HEK293 (cell line): ENCODE measurements around the gene C9orf78.

ENCODE experiments used
- BCL11B ChIP-seq: fragments of 450-650 bp; formaldehyde crosslinking; IDR thresholded peaks from 2 replicates; pipeline ENCODE4 v1.5.1; 2016; ENCODE audit warnings: low read depth, missing biosample characterization, missing genetic modification characterization
- GFI1B ChIP-seq: fragments of 450-650 bp; formaldehyde crosslinking; IDR thresholded peaks from 2 replicates; pipeline ENCODE4 v1.5.1; 2016; ENCODE audit warnings: missing biosample characterization, missing genetic modification characterization
- HOXC10 ChIP-seq: sonication (generic); formaldehyde crosslinking; IDR thresholded peaks from 2 replicates; pipeline ENCODE4 v1.8.1; 2023; ENCODE audit warnings: mild to moderate bottlenecking, missing genetic modification reagents
- MZF1 ChIP-seq: fragments of 450-650 bp; formaldehyde crosslinking; IDR thresholded peaks from 2 replicates; pipeline ENCODE4 v1.5.1; 2017; ENCODE audit warnings: missing biosample characterization, missing genetic modification characterization, borderline replicate concordance
- OVOL3 ChIP-seq: fragments of 450-650 bp; formaldehyde crosslinking; IDR thresholded peaks from 2 replicates; pipeline ENCODE4 v1.5.1; 2016; ENCODE audit warnings: missing biosample characterization, missing genetic modification characterization
- SCRT2 ChIP-seq: fragments of 450-650 bp; formaldehyde crosslinking; IDR thresholded peaks from 2 replicates; pipeline ENCODE4 v1.5.1; 2016; ENCODE audit warnings: missing biosample characterization, missing genetic modification characterization
- YY2 ChIP-seq: fragments of 450-650 bp; formaldehyde crosslinking; IDR thresholded peaks from 2 replicates; pipeline ENCODE4 v1.5.1; 2016; ENCODE audit warnings: missing biosample characterization, missing genetic modification characterization
- ZBTB1 ChIP-seq: fragments of 450-650 bp; formaldehyde crosslinking; IDR thresholded peaks from 2 replicates; pipeline ENCODE4 v1.5.1; 2016; ENCODE audit warnings: missing biosample characterization, missing genetic modification characterization
- ZBTB7A ChIP-seq: fragments of 450-650 bp; formaldehyde crosslinking; IDR thresholded peaks from 2 replicates; pipeline ENCODE4 v1.5.1; 2016; ENCODE audit warnings: low read depth, missing biosample characterization, missing genetic modification characterization
- ZBTB8A ChIP-seq: fragments of 450-650 bp; formaldehyde crosslinking; IDR thresholded peaks from 2 replicates; pipeline ENCODE4 v1.5.1; 2016; ENCODE audit warnings: missing biosample characterization, missing genetic modification characterization
- ZFHX2 ChIP-seq: fragments of 450-650 bp; formaldehyde crosslinking; conservative IDR thresholded peaks from 2 replicates; pipeline ENCODE4 v1.5.1; 2016; ENCODE audit warnings: missing biosample characterization, missing genetic modification characterization
- ZFP3 ChIP-seq: fragments of 450-650 bp; formaldehyde crosslinking; IDR thresholded peaks from 2 replicates; pipeline ENCODE4 v1.5.1; 2016; ENCODE audit warnings: low read depth, missing biosample characterization, missing genetic modification characterization
- ZNF202 ChIP-seq: fragments of 450-650 bp; formaldehyde crosslinking; IDR thresholded peaks from 2 replicates; pipeline ENCODE4 v1.5.1; 2016; ENCODE audit warnings: missing biosample characterization, missing genetic modification characterization, borderline replicate concordance
- ZNF221 ChIP-seq: fragments of 450-650 bp; formaldehyde crosslinking; IDR thresholded peaks from 2 replicates; pipeline ENCODE4 v1.5.1; 2017; ENCODE audit warnings: missing biosample characterization, missing genetic modification characterization, borderline replicate concordance
- ZNF223 ChIP-seq: fragments of 450-650 bp; formaldehyde crosslinking; IDR thresholded peaks from 2 replicates; pipeline ENCODE4 v1.5.1; 2016; ENCODE audit warnings: missing biosample characterization, missing genetic modification characterization
- ZNF311 ChIP-seq: fragments of 450-650 bp; formaldehyde crosslinking; IDR thresholded peaks from 2 replicates; pipeline ENCODE4 v1.5.1; 2017; ENCODE audit warnings: missing biosample characterization, missing genetic modification characterization, borderline replicate concordance
- ZNF391 ChIP-seq: fragments of 450-650 bp; formaldehyde crosslinking; IDR thresholded peaks from 2 replicates; pipeline ENCODE4 v1.5.1; 2016; ENCODE audit warnings: low read depth, missing biosample characterization, missing genetic modification characterization, borderline replicate concordance
- ZNF416 ChIP-seq: fragments of 450-650 bp; formaldehyde crosslinking; IDR thresholded peaks from 2 replicates; pipeline ENCODE4 v1.5.1; 2016; ENCODE audit warnings: missing biosample characterization, missing genetic modification characterization
- ZNF433 ChIP-seq: fragments of 450-650 bp; formaldehyde crosslinking; IDR thresholded peaks from 2 replicates; pipeline ENCODE4 v1.5.1; 2016; ENCODE audit warnings: missing biosample characterization, missing genetic modification characterization, low read depth
- ZNF48 ChIP-seq: fragments of 450-650 bp; formaldehyde crosslinking; IDR thresholded peaks from 2 replicates; pipeline ENCODE4 v1.5.1; 2016; ENCODE audit warnings: missing biosample characterization, missing genetic modification characterization
- ZNF513 ChIP-seq: fragments of 450-650 bp; IDR thresholded peaks from 2 replicates; pipeline ENCODE4 v1.5.1; 2018; ENCODE audit warnings: missing biosample characterization, missing genetic modification characterization
- ZNF514 ChIP-seq: fragments of 450-650 bp; formaldehyde crosslinking; IDR thresholded peaks from 2 replicates; pipeline ENCODE4 v1.5.1; 2016; ENCODE audit warnings: missing biosample characterization, missing genetic modification characterization
- ZNF521 ChIP-seq: fragments of 450-650 bp; formaldehyde crosslinking; IDR thresholded peaks from 2 replicates; pipeline ENCODE4 v1.5.1; 2017; ENCODE audit warnings: missing biosample characterization, mild to moderate bottlenecking, missing genetic modification characterization
- ZNF529 ChIP-seq: fragments of 450-650 bp; formaldehyde crosslinking; IDR thresholded peaks from 2 replicates; pipeline ENCODE4 v1.5.1; 2017; ENCODE audit warnings: missing genetic modification characterization, missing biosample characterization; ENCODE audit not compliant: insufficient replicate concordance
- ZNF549 ChIP-seq: fragments of 450-650 bp; IDR thresholded peaks from 2 replicates; pipeline ENCODE4 v1.5.1; 2018; ENCODE audit warnings: missing biosample characterization, missing genetic modification characterization, mild to moderate bottlenecking, inconsistent platforms, moderate library complexity
- ZNF558 ChIP-seq: fragments of 450-650 bp; formaldehyde crosslinking; IDR thresholded peaks from 2 replicates; pipeline ENCODE4 v1.5.1; 2016; ENCODE audit warnings: missing biosample characterization, missing genetic modification characterization
- ZNF571 ChIP-seq: fragments of 450-650 bp; formaldehyde crosslinking; IDR thresholded peaks from 2 replicates; pipeline ENCODE4 v1.5.0; 2017; ENCODE audit warnings: missing biosample characterization, missing genetic modification characterization
- ZNF585B ChIP-seq: fragments of 450-650 bp; formaldehyde crosslinking; IDR thresholded peaks from 2 replicates; pipeline ENCODE4 v1.5.1; 2016; ENCODE audit warnings: missing biosample characterization, missing genetic modification characterization
- ZNF623 ChIP-seq: fragments of 450-650 bp; formaldehyde crosslinking; IDR thresholded peaks from 2 replicates; pipeline ENCODE4 v1.5.1; 2016; ENCODE audit warnings: missing biosample characterization, missing genetic modification characterization
- ZNF664 ChIP-seq: fragments of 450-650 bp; formaldehyde crosslinking; IDR thresholded peaks from 2 replicates; pipeline ENCODE4 v1.5.1; 2016; ENCODE audit warnings: missing biosample characterization, missing genetic modification characterization
- ZNF707 ChIP-seq: fragments of 450-650 bp; formaldehyde crosslinking; IDR thresholded peaks from 2 replicates; pipeline ENCODE4 v1.5.1; 2016; ENCODE audit warnings: missing biosample characterization, missing genetic modification characterization
- ZNF768 ChIP-seq: fragments of 450-650 bp; formaldehyde crosslinking; IDR thresholded peaks from 2 replicates; pipeline ENCODE4 v1.5.1; 2018; ENCODE audit warnings: missing biosample characterization, mild to moderate bottlenecking, missing genetic modification characterization
- ZNF776 ChIP-seq: fragments of 450-650 bp; formaldehyde crosslinking; IDR thresholded peaks from 2 replicates; pipeline ENCODE4 v1.5.0; 2017; ENCODE audit warnings: missing biosample characterization, missing genetic modification characterization, borderline replicate concordance
- ZSCAN18 ChIP-seq: fragments of 450-650 bp; formaldehyde crosslinking; IDR thresholded peaks from 2 replicates; pipeline ENCODE4 v1.5.1; 2016; ENCODE audit warnings: missing biosample characterization, missing genetic modification characterization
- ZSCAN5A ChIP-seq: fragments of 450-650 bp; formaldehyde crosslinking; IDR thresholded peaks from 2 replicates; pipeline ENCODE4 v1.5.1; 2016; ENCODE audit warnings: missing biosample characterization, missing genetic modification characterization
- TF ChIP-seq, protein P1 (sequence below): fragments of 450-650 bp; formaldehyde crosslinking; IDR thresholded peaks from 2 replicates; pipeline ENCODE4 v1.5.1; 2016; ENCODE audit warnings: missing biosample characterization, missing genetic modification characterization

C9orf78 gene

GRCh38 chr9:129802833-129803675 lies 32.0 kb downstream of the C9orf78 start, which contains the start of gene TOR1B (continued):
- TF ChIP-seq ZNF664 (tag by site-specific recombination) (no peak), ZSCAN5A (tag by site-specific recombination) (0 out of 2 replicates have a peak, but pooled peaks have one; percentile 38), ZNF391 (tag by site-specific recombination) (peak; percentile 14; the same call in 1 of the 2 replicates), ZNF416 (tag by site-specific recombination) (no peak), HOXC10 (CRISPR knock-in tag) (no peak), MZF1 (tag by site-specific recombination) (no peak), ZNF433 (tag by site-specific recombination) (no peak), ZNF623 (no peak), ZNF223 (tag by site-specific recombination) (no peak), ZNF521 (tag by site-specific recombination) (no peak), BCL11B (tag by site-specific recombination) (no peak), ZNF514 (tag by site-specific recombination) (no peak), ZNF202 (no peak), ZNF707 (tag by site-specific recombination) (no peak), ZNF549 (tag by site-specific recombination) (no peak), GFI1B (tag by site-specific recombination) (no peak), ZBTB7A (tag by site-specific recombination) (no peak), ZBTB1 (peak; percentile 93; the same call in 1 of the 2 replicates), ZNF558 (tag by site-specific recombination) (no peak), ZNF529 (tag by site-specific recombination) (no peak), OVOL3 (tag by site-specific recombination) (no peak), ZFHX2 (tag by site-specific recombination) (peak; percentile 86), ZNF776 (tag by site-specific recombination) (no peak), ZNF311 (no peak), ZSCAN18 (tag by site-specific recombination) (no peak), ZNF768 (no peak), ZNF513 (tag by site-specific recombination) (no peak), YY2 (peak; percentile 87), ZNF571 (tag by site-specific recombination) (no peak), ZNF585B (tag by site-specific recombination) (no peak), ZBTB8A (tag by site-specific recombination) (peak; percentile 70), ZFP3 (tag by site-specific recombination) (no peak), SCRT2 (tag by site-specific recombination) (no peak), ZNF221 (tag by site-specific recombination) (no peak), ZNF48 (no peak)
- TF ChIP-seq, protein P1, sequence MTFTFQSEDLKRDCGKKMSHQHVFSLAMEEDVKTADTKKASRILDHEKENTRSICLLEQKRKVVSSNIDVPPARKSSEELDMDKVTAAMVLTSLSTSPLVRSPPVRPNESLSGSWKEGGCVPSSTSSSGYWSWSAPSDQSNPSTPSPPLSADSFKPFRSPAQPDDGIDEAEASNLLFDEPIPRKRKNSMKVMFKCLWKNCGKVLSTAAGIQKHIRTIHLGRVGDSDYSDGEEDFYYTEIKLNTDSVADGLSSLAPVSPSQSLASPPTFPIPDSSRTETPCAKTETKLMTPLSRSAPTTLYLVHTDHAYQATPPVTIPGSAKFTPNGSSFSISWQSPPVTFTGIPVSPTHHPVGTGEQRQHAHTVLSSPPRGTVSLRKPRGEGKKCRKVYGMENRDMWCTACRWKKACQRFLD: no peak
